ENCODE measurements around the gene KANK4.

The KANK4 gene

GRCh38 chr1:62349470-62350233 lies 30.4 kb upstream of the KANK4 start:
- H3K27ac ChIP-seq: no peak overlapping the region

GRCh38 chr1:62346886-62347285 lies 27.7 kb upstream of the KANK4 start:
- no peak overlapping the region for H3K27ac ChIP-seq
- no peak for TF ChIP-seq CTCF (IDR thresholded peaks at IDR 0.05)
- DNase-seq (ENCODE audit: low spot score): no peak
- no peak overlapping the region for H3K4me3 ChIP-seq

More at GRCh38 chr1:62349470-62350233, 30.4 kb upstream of the KANK4 start:
- DNase-seq (ENCODE audit: low spot score): no peak
- no peak overlapping the region for H3K4me3 ChIP-seq
- no peak for TF ChIP-seq CTCF (IDR thresholded peaks at IDR 0.05)

- TF ChIP-seq CTCF (IDR thresholded peaks at IDR 0.05): no peak
- Histone ChIP-seq H3K27ac (no peak overlapping the region), H3K4me3 (no peak overlapping the region)
- DNase-seq (ENCODE audit: low spot score): no peak
Observed at GRCh38 chr1:62343911-62344310, 24.7 kb upstream of the KANK4 start.

GRCh38 chr1:62342270-62342669 lies 23.0 kb upstream of the KANK4 start:
- TF ChIP-seq CTCF (IDR thresholded peaks at IDR 0.05): no peak
- DNase-seq (ENCODE audit: low spot score): no peak
- H3K27ac ChIP-seq: no peak overlapping the region

GRCh38 chr1:62341615-62342014 lies 22.4 kb upstream of the KANK4 start:
- no peak overlapping the region for H3K4me3 ChIP-seq
- DNase-seq (ENCODE audit: low spot score): no peak
- no peak for TF ChIP-seq CTCF (IDR thresholded peaks at IDR 0.05)
- H3K27ac ChIP-seq: no peak overlapping the region

More at GRCh38 chr1:62342270-62342669, 23.0 kb upstream of the KANK4 start:
- no peak overlapping the region for H3K4me3 ChIP-seq

GRCh38 chr1:62341089-62341488 lies 21.9 kb upstream of the KANK4 start:
- Histone ChIP-seq H3K4me3 (no peak overlapping the region), H3K27ac (no peak overlapping the region)
- TF ChIP-seq CTCF (IDR thresholded peaks at IDR 0.05): no peak
- no peak for DNase-seq (ENCODE audit: low spot score)
